HL-60/S4 treated with retinoic acid at 250 ng/mL for 4 days and 3 days (cell line): ENCODE results near the gene STXBP2.

Source experiments
- in situ Hi-C: fragments of 300-500 bp; cut with MboI; formaldehyde crosslinking; loops from 2 replicates; pipeline ENCODE4 v1.7.0; 2022; ENCODE audit warnings: low sequenced_read_pairs

STXBP2 gene

DNA sequence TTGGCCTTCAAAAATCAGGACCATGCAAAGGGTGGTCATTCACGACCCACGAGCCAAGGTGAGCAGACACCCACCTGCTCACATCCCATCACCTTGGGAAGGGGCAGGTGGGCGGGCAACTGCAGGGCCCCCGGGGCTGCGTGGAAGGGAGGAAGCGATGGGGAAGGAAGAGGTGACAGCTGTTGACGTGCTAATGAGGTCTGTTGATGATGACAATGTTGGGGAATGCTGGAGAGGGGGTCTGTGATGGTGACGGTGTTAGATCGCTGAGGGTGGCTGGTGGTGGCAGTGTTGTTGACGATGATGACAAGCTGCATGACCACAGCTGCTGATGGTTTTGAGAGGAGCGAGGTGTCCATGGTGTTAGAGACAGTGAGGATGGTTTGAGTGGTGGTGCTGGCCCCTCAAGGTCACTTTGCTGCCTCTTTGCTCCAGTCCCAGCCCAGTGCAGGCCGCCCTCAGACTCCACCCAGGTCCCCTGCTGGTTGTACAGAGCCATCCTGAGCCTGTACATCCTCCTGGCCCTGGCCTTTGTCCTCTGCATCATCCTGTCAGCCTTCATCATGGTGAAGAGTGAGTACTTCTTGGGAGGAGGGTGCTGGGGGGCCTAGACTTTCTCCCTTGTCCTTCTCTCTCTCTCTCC lies 40.9 kb downstream of the STXBP2 start:
- in situ Hi-C loops, result no loop called here

DNA sequence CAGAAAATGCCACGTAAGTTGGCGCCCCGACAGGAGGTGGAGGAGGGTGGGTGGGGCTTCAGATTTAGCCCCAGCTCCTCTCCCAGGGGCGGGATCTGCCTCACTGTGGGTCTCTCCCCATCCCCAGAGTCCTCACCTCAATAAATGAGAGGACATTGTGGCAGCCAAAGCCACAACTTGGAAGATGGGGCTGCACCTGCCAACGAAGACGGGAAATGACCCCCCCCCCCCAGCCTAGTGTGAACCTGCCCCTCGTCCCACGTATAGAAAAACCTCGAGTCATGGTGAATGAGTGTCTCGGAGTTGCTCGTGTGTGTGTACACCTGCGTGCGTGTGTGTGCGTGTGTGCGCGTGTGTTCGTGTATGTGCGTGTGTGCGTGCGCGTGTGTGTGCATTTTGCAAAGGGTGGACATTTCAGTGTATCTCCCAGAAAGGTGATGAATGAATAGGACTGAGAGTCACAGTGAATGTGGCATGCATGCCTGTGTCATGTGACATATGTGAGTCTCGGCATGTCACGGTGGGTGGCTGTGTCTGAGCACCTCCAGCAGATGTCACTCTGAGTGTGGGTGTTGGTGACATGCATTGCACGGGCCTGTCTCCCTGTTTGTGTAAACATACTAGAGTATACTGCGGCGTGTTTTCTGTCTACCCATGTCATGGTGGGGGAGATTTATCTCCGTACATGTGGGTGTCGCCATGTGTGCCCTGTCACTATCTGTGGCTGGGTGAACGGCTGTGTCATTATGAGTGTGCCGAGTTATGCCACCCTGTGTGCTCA lies 42.3 kb downstream of the STXBP2 start:
- in situ Hi-C loops, result no loop called here

DNA sequence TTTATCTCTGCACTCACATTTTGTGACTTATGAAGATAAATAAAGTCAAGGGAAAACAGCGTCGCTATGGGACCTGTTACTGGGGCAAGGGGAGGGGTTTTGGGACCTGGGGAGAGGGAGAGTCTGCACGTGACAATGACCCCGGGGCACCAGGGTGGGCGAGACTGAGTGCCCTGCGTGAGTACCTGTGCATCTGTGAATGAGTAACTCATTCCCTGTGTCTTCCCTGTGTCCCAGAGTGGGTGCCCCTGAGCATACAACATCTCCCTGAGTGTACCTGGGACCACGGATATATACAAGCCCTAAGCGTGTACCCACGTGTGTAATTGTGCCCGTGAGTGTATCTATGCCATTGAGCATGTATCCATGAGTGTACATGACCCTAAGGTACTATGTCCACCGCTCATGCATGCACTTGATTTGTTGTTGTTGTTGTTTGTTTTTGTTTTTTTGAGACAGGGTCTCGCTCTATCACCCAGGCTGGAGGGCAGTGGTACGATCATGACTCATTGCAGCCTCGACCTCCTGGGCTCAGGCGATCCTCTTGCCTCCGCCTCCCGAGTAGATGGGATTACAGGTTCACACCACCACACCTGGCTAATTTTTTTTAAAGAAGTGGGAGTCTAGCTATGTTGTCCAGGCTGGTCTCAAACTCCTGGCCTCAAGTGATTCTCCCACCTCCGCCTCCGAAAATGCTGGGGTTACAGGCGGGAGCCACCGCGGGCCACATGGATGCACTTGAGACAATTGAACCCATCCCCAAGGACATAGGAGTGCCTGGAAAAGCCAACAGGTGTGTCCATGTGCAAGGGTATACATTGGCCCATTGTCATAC lies 43.1 kb downstream of the STXBP2 start:
- in situ Hi-C loops, result no loop called here

DNA sequence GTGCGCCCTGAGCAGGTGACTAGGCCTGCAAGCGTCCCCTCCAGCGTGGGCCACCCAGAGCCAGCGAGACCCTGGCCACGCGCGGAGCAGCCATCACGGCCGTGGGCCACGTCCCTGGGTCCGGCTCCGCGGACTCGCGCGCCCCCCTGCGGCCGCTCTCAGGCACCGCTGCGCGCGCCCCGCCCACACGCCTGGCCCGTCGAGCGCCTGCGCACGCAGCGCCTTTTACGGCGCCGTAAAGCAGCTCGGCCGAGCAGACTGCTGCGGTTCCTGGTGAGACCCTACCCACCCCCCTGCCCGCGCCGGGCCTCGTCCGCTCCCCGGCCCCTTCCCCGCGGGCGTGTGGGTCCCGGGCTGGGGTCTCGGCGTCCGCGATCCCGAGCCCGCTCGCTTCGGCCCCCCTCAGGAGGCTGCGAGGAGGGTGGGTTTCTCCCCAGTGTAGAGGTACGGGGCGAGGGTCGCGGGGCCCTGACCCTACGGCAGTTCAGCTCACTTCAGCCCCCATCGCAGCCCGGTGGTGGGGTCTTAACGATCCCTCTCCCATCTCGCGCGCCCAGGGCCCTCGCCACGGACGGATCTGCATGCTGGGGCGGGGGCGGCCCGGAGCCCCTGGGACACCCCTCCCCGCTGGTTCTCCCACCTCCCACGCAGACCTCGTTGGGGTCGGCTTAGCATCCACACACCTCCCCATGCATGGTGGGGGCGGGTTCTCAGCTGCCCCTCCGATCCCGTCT lies 43.9 kb downstream of the STXBP2 start, which contains the start of gene TRAPPC5:
TSS of gene TRAPPC5 (plus strand) at position 228 of the 734 bp plus-strand sequence. CDS start 1,421 bp downstream, outside the sequence.
- in situ Hi-C loops, result no loop called here

DNA sequence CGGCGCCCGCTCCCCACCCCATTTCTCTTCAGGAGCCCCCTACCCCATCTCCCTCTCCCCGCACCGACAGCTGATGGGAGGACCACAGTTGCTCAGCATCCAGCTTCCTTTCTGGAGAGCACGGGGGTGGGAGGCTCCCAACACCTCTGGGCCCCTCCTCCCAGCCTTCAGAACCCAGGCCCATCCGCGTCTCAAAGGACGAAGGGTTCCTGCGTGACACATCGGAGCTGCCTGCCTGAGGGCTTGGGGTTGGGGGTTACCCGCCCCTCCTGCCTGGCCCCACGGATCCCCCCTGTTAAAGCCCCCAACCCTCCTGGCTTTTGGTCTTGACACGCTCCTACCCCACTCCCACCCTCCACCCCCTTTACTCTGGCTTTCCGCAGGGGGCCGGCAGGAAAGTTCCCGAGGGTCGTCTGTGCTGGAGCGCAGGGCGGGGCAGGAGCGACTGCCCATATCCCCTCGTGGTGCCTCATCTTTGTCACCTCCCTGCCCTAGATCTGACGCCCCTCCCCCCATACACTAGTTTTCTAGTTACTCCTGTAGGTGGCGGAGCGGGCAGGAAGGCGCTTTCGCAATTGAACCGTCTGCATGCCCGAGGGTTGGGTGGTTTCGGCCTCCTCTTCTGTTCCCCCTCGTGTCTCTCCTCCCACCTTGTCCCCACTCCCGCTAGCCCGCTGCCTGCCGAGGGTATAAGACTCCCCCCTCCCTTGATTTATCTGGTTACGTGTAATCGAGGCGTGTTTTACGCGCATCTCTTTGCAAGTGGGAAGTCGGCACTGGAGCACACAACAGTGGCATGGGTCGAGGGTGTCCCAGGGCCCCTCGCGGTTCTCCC lies 44.6 kb downstream of the STXBP2 start:
- in situ Hi-C loops, result no loop called here

DNA sequence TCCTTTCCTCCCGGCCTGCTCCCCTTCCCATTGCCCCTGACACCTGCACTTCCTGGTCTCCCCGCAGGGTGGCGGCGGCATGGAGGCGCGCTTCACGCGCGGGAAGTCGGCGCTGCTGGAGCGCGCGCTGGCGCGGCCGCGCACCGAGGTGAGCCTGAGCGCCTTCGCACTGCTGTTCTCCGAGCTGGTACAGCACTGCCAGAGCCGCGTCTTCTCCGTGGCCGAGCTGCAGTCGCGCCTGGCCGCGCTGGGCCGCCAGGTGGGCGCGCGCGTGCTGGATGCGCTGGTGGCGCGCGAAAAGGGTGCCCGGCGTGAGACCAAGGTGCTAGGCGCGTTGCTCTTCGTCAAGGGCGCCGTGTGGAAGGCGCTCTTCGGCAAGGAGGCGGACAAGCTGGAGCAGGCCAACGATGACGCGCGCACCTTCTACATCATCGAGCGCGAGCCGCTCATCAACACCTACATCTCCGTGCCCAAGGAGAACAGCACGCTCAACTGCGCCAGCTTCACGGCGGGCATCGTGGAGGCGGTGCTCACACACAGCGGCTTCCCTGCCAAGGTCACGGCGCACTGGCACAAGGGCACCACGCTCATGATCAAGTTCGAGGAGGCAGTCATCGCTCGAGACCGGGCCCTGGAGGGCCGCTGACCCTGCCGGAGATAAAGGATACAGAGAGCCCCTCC lies 45.4 kb downstream of the STXBP2 start:
- in situ Hi-C loops, result no loop called here

DNA sequence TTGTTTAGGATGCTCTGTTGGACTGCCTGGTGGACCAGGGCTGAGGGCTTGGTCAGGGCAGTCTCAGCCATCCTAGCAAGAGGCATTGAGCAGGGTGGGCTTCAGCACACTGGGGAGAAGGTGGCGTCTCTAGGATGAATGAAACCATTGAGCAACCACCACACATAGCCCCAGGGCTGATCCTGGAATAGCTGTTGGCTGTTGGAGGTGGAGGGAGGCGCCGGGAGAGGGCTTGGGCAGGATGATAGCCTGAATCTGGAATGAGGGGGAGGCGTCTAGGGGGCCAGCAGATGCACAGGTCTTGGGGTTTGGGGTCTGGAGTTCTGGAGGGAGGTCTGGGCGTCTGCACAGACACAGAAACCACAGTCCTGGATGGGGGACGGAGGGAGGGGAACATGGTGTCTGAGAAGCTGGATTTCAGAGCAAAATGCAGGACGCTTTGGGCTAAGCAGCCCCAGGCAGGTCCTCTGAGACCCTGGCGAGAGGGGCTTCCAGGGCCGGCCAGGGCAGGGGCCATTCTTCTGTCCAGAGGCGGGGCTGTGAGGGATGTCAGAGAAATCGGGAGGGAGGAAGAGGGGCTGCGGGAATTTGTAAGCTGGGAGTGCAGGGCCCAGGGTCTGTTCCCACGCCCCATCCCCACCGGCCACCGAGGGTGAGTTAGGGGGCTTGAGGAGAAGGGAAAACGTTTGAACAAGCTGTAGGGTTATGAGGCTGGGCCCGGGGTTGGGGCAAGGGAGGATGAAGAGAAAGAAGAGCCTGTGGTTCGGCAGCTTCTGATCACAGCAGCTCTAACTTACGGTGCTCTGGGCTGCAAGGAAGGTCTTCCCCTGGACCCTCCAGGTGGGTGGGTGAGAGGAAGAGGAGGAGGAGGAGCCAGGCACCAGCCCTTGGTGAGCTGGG lies 48.9 kb downstream of the STXBP2 start:
- in situ Hi-C loops, result no loop called here

DNA sequence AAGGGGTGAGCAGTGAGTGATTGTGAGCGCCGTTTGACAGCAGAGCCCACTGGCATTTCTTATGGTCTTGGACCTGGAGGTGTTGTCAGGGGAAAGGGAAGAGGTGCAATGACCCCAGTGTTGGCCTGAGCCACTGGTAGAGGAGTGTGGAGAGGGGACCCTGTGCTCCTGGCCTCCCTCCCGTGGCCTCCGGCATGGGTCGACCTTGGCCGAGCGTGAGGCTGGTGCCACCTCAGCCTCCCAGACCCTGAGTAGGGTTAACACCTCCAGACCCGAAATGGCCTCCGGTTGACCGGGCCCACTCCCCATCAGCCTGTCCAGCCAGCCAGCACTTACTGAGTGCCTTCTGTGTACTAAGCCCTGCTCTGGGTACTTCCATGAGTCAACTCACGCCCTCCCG lies 50.3 kb downstream of the STXBP2 start:
- in situ Hi-C loops, result no loop called here

DNA sequence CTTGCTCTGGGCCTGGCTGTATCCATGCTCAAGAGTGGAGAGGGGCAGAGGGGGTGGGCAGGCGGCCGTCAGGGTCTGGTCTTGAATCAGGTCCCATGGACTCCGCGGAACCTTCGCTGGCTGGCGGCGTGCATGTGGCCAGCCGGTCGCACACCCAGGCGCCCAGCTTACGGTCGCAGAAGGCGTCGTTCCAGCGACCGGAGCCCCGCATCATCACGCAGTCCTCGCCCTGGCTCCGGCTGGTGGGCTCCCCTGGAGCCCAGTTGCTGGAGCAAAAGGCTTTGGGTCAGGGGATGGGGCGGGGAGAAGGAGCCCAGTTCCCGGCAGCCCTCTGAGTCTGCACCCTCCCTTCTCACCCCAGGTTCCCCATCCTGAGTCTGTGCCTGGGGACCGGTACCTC lies 52.3 kb downstream of the STXBP2 start:
- in situ Hi-C loops, result no loop called here

DNA sequence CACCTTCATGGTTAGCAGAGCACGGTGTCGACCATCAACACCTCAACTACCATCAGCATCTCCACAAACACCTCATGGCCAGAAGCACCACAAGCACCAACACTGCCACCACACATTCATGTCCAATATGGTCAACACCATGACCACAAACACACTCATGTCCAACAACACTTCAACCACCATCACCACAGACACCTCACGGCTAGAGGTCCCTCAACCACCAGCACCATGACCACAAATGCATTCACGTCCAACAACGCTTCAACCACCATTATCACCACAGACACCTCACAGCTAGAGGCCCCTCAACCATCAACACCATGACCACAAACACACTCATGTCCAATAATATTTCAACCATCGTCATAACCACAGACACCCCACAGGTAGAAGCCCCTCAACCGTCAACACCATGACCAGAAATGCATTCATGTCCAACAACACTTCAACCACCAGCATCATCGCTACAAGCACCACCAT lies 53.9 kb downstream of the STXBP2 start:
- in situ Hi-C loops, result no loop called here

DNA sequence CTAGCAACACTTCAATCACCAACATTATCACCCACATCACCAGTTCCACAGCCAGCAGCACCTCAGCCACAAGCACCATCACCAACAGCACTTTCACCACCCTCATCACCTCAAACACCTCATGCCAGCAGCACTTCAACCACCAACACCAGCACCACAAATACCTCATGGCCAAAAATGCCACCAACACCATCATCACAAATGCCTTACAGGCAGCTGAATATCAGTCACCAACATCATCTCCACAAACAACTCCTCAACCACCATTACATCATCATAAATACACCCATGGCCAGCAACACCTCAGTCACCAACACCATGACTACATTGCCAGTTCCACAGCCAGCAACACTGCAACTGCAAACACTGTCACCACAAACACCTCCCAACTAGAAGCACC lies 54.6 kb downstream of the STXBP2 start:
- in situ Hi-C loops, result no loop called here

DNA sequence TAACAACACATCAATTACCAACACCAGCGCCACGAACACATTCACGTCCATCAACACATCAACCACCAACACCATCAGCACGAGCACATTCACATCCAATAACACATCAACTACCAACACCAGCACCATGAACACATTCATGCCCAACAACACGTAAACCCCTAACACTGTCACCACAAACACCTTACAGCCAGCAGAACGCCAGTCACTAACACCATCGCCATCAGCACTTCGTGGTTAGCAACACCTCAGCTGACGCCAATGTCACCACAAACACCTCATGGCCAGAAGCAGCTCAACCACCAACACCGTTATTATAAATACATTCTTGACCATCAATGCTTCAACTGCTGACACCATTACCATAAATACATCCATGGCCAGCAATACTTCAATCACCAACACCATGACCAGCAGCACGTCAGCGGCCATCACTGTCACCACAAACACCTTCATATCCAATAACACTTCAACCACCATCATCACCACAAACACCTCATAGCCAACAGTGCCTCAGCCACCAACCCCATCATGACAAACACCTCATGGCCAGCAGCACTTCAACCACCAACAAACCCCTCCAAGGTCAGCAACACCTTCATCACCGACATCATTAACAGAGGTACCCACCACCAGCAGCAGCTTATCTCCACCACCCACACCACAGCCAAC lies 55.6 kb downstream of the STXBP2 start:
- in situ Hi-C loops, result no loop called here

DNA sequence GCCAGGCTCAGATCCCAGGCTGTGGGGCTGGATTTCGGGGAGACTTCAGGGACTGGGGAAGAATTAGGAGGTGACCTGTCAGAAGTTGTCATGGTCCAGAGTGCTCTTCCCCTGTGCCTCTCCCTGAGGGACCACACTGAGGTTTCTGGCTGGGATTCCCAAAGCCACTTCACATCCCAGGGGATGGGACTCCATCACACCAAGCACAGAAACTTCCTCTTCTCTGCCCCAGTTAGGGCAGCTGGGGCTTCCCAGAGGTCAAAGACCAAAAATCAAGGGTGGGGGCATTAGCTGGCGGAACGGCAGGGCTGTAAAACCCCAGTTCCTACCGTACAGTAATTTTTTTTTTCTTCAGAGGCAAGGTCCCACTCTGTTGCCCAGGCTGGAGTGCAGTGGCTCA lies 57.6 kb downstream of the STXBP2 start:
- in situ Hi-C loops, result no loop called here
